GM21576 (cell line): ENCODE data around the gene RPL41.

Experiments
- ATAC-seq: cut with Tn5 transposase; IDR thresholded peaks from one replicate; pipeline ENCODE4 v1.9.1; 2021; ENCODE audit warnings: mild to moderate bottlenecking, moderate library complexity; ENCODE audit not compliant: unreplicated experiment

Gene RPL41

GRCh38 chr12:56127485-56127887 is 11.1 kb downstream of the RPL41 start:
- no peak for ATAC-seq

GRCh38 chr12:56127888-56128669 is 11.6 kb downstream of the RPL41 start, which contains the start of gene ESYT1:
Gene ESYT1, plus strand, starts transcription at chr12:56128267. Its CDS starts 53 bp downstream, at chr12:56128320.
- peak; percentile 86 for ATAC-seq

GRCh38 chr12:56128670-56129205 is 12.3 kb downstream of the RPL41 start:
- no peak for ATAC-seq

GRCh38 chr12:56129206-56129941 is 12.9 kb downstream of the RPL41 start:
- no peak for ATAC-seq

GRCh38 chr12:56129942-56130495 is 13.6 kb downstream of the RPL41 start:
- ATAC-seq: no peak

- ATAC-seq: no peak
These were observed 14.4 kb downstream of the RPL41 start for GRCh38 chr12:56130876-56131275.

- ATAC-seq: no peak
These were observed 18.5 kb downstream of the RPL41 start for GRCh38 chr12:56134897-56135296.

- no peak for ATAC-seq
These were observed 21.6 kb downstream of the RPL41 start for GRCh38 chr12:56137853-56138571.

- no peak for ATAC-seq
These were observed 25.7 kb downstream of the RPL41 start for GRCh38 chr12:56141946-56142784.

- ATAC-seq: no peak
These were observed 26.8 kb downstream of the RPL41 start for GRCh38 chr12:56143217-56143616.

- no peak for ATAC-seq
These were observed 27.4 kb downstream of the RPL41 start for GRCh38 chr12:56143870-56144269.

GRCh38 chr12:56145217-56145616 is 28.8 kb downstream of the RPL41 start:
- no peak for ATAC-seq

GRCh38 chr12:56146492-56147460 is 30.3 kb downstream of the RPL41 start:
- ATAC-seq: no peak

GRCh38 chr12:56150563-56150962 is 34.1 kb downstream of the RPL41 start:
- no peak for ATAC-seq

- peak; percentile 45 for ATAC-seq
These were observed 35.3 kb downstream of the RPL41 start for GRCh38 chr12:56151672-56152131.

GRCh38 chr12:56152132-56152755 is 35.8 kb downstream of the RPL41 start, which contains the start of gene MYL6B:
Gene MYL6B, plus strand, starts transcription at chr12:56152587. Its CDS starts 1,332 bp downstream, at chr12:56153919.
- ATAC-seq: peak; percentile 86

GRCh38 chr12:56152756-56153677 is 36.6 kb downstream of the RPL41 start:
- ATAC-seq: no peak
